Measurements from ENCODE around the gene LMAN1. TPM values are rescaled to one million over a fixed set of nuclear protein-coding genes. Genes with fewer than 3 reads are reported as not detected.

The LMAN1 gene
- total RNA-seq, 2 donors from 2014 or later: 124 to 146 TPM

GRCh38 chr18:59308248-59308937, 50.7 kb downstream of the LMAN1 start:
- Mint-ChIP-seq H3K36me3 (no peaks in the 10 kb centered on the region), H3K9me3 (no peaks in the 10 kb centered on the region), H3K4me3 (no peak overlapping the region), H3K27me3 (peaks cover 30 to 37% of the 10 kb centered on the region in 2 donors), H3K4me1 (ENCODE audit: low read depth in 2 of 2) (no peaks in the 10 kb centered on the region), H3K27ac (no peak overlapping the region)
- DNase-seq (ENCODE audit: low spot score) (no peak), ATAC-seq (peak; percentile 88 to 92)

GRCh38 chr18:59306640-59307039, 52.4 kb downstream of the LMAN1 start:
- DNase-seq (ENCODE audit: low spot score): no peak

GRCh38 chr18:59305295-59305694, 53.8 kb downstream of the LMAN1 start:
- Mint-ChIP-seq H3K4me3 (no peak overlapping the region), H3K27me3 (peaks cover 21 to 31% of the 10 kb centered on the region in 2 donors), H3K9me3 (no peaks in the 10 kb centered on the region), H3K4me1 (ENCODE audit: low read depth in 2 of 2) (no peaks in the 10 kb centered on the region), H3K27ac (no peak overlapping the region), H3K36me3 (no peaks in the 10 kb centered on the region)
- DNase-seq (ENCODE audit: low spot score): no peak
- no peak for ATAC-seq

More at GRCh38 chr18:59306640-59307039, 52.4 kb downstream of the LMAN1 start:
- H3K27ac Mint-ChIP-seq: no peak overlapping the region
- no peaks in the 10 kb centered on the region for H3K36me3 Mint-ChIP-seq
- no peaks in the 10 kb centered on the region for H3K9me3 Mint-ChIP-seq
- peaks cover 28 to 39% of the 10 kb centered on the region in 2 donors for H3K27me3 Mint-ChIP-seq
- no peaks in the 10 kb centered on the region for H3K4me1 Mint-ChIP-seq (ENCODE audit: low read depth in 2 of 2)
- no peak overlapping the region for H3K4me3 Mint-ChIP-seq
- ATAC-seq: no peak

- Mint-ChIP-seq H3K36me3 (no peaks in the 10 kb centered on the region), H3K4me1 (ENCODE audit: low read depth in 2 of 2) (no peaks in the 10 kb centered on the region), H3K27me3 (peaks cover 22 to 27% of the 10 kb centered on the region in 2 donors), H3K9me3 (no peaks in the 10 kb centered on the region), H3K27ac (no peak overlapping the region), H3K4me3 (no peak overlapping the region)
- ATAC-seq (no peak), DNase-seq (ENCODE audit: low spot score) (no peak)
Observed at GRCh38 chr18:59303656-59304195, 55.3 kb downstream of the LMAN1 start.

GRCh38 chr18:59303006-59303405, 56.1 kb downstream of the LMAN1 start:
- Mint-ChIP-seq H3K27me3 (peaks cover 24 to 27% of the 10 kb centered on the region in 2 donors), H3K4me3 (no peak overlapping the region), H3K36me3 (no peaks in the 10 kb centered on the region), H3K9me3 (no peaks in the 10 kb centered on the region), H3K4me1 (ENCODE audit: low read depth in 2 of 2) (no peaks in the 10 kb centered on the region), H3K27ac (no peak overlapping the region)
- ATAC-seq (no peak), DNase-seq (ENCODE audit: low spot score) (no peak)

GRCh38 chr18:59301929-59302328, 57.1 kb downstream of the LMAN1 start:
- H3K27me3 Mint-ChIP-seq: peaks cover 23 to 27% of the 10 kb centered on the region in 2 donors
- H3K4me1 Mint-ChIP-seq (ENCODE audit: low read depth in 2 of 2): no peaks in the 10 kb centered on the region
- H3K36me3 Mint-ChIP-seq: no peaks in the 10 kb centered on the region
- DNase-seq (ENCODE audit: low spot score) (no peak), ATAC-seq (no peak)
- no peak overlapping the region for H3K4me3 Mint-ChIP-seq
- no peaks in the 10 kb centered on the region for H3K9me3 Mint-ChIP-seq
- H3K27ac Mint-ChIP-seq: no peak overlapping the region

- H3K4me3 Mint-ChIP-seq: no peak overlapping the region
- DNase-seq (ENCODE audit: low spot score) (no peak), ATAC-seq (peak; percentile 50 to 51)
Observed at GRCh38 chr18:59300676-59301285, 58.3 kb downstream of the LMAN1 start.

GRCh38 chr18:59298871-59299270, 60.2 kb downstream of the LMAN1 start:
- no peak overlapping the region for H3K27ac Mint-ChIP-seq
- DNase-seq (ENCODE audit: low spot score): no peak
- no peaks in the 10 kb centered on the region for H3K36me3 Mint-ChIP-seq
- peaks cover 20 to 24% of the 10 kb centered on the region in 2 donors for H3K27me3 Mint-ChIP-seq
- H3K4me1 Mint-ChIP-seq (ENCODE audit: low read depth in 2 of 2): no peaks in the 10 kb centered on the region
- H3K4me3 Mint-ChIP-seq: no peak overlapping the region
- ATAC-seq: no peak
- H3K9me3 Mint-ChIP-seq: peaks cover 4% of the 10 kb centered on the region

More at GRCh38 chr18:59300676-59301285, 58.3 kb downstream of the LMAN1 start:
- Mint-ChIP-seq H3K36me3 (no peaks in the 10 kb centered on the region), H3K27ac (no peak overlapping the region), H3K27me3 (peaks cover 19 to 23% of the 10 kb centered on the region in 2 donors), H3K4me1 (ENCODE audit: low read depth in 2 of 2) (no peaks in the 10 kb centered on the region), H3K9me3 (no peaks in the 10 kb centered on the region)

GRCh38 chr18:59293317-59293716, 65.7 kb downstream of the LMAN1 start:
- no peaks in the 10 kb centered on the region for H3K36me3 Mint-ChIP-seq
- H3K27me3 Mint-ChIP-seq: peaks cover 31 to 45% of the 10 kb centered on the region in 2 donors
- H3K4me3 Mint-ChIP-seq: no peak overlapping the region
- H3K4me1 Mint-ChIP-seq (ENCODE audit: low read depth in 2 of 2): no peaks in the 10 kb centered on the region
- peaks cover 4% of the 10 kb centered on the region for H3K9me3 Mint-ChIP-seq
- no peak for ATAC-seq
- H3K27ac Mint-ChIP-seq: no peak overlapping the region
- no peak for DNase-seq (ENCODE audit: low spot score)

- Mint-ChIP-seq H3K4me3 (no peak overlapping the region), H3K9me3 (no peaks in the 10 kb centered on the region), H3K36me3 (no peaks in the 10 kb centered on the region), H3K27me3 (peaks cover 35 to 45% of the 10 kb centered on the region in 2 donors), H3K27ac (no peak overlapping the region), H3K4me1 (ENCODE audit: low read depth in 2 of 2) (no peaks in the 10 kb centered on the region)
- no peak for DNase-seq (ENCODE audit: low spot score)
- no peak for ATAC-seq
Observed at GRCh38 chr18:59286341-59286740, 72.7 kb downstream of the LMAN1 start.

GRCh38 chr18:59282341-59282740, 76.7 kb downstream of the LMAN1 start:
- H3K4me1 Mint-ChIP-seq (ENCODE audit: low read depth in 2 of 2): no peaks in the 10 kb centered on the region
- no peaks in the 10 kb centered on the region for H3K36me3 Mint-ChIP-seq
- no peak overlapping the region for H3K4me3 Mint-ChIP-seq
- no peaks in the 10 kb centered on the region for H3K9me3 Mint-ChIP-seq
- ATAC-seq (no peak), DNase-seq (ENCODE audit: low spot score) (no peak)
- H3K27ac Mint-ChIP-seq: no peak overlapping the region
- H3K27me3 Mint-ChIP-seq: peaks cover 33 to 65% of the 10 kb centered on the region in 2 donors

GRCh38 chr18:59279722-59280121, 79.3 kb downstream of the LMAN1 start:
- no peaks in the 10 kb centered on the region for H3K36me3 Mint-ChIP-seq
- H3K27me3 Mint-ChIP-seq: peaks cover 34 to 71% of the 10 kb centered on the region in 2 donors
- H3K4me1 Mint-ChIP-seq (ENCODE audit: low read depth in 2 of 2): no peaks in the 10 kb centered on the region
- ATAC-seq: no peak
- no peaks in the 10 kb centered on the region for H3K9me3 Mint-ChIP-seq
- no peak overlapping the region for H3K4me3 Mint-ChIP-seq
- no peak overlapping the region for H3K27ac Mint-ChIP-seq
- DNase-seq (ENCODE audit: low spot score): no peak

GRCh38 chr18:59279193-59279592, 79.9 kb downstream of the LMAN1 start:
- peaks cover 37 to 71% of the 10 kb centered on the region in 2 donors for H3K27me3 Mint-ChIP-seq
- H3K27ac Mint-ChIP-seq: no peak overlapping the region
- DNase-seq (ENCODE audit: low spot score) (no peak), ATAC-seq (no peak)
- H3K9me3 Mint-ChIP-seq: no peaks in the 10 kb centered on the region
- H3K4me3 Mint-ChIP-seq: no peak overlapping the region
- no peaks in the 10 kb centered on the region for H3K36me3 Mint-ChIP-seq
- H3K4me1 Mint-ChIP-seq (ENCODE audit: low read depth in 2 of 2): peaks cover 0 to 3% of the 10 kb centered on the region in 2 donors

- no peak overlapping the region for H3K4me3 Mint-ChIP-seq
- H3K27ac Mint-ChIP-seq: no peak overlapping the region
- H3K36me3 Mint-ChIP-seq: no peaks in the 10 kb centered on the region
- ATAC-seq (no peak), DNase-seq (ENCODE audit: low spot score) (no peak)
- H3K27me3 Mint-ChIP-seq: peaks cover 40 to 71% of the 10 kb centered on the region in 2 donors
- no peaks in the 10 kb centered on the region for H3K9me3 Mint-ChIP-seq
- peaks cover 0 to 3% of the 10 kb centered on the region in 2 donors for H3K4me1 Mint-ChIP-seq (ENCODE audit: low read depth in 2 of 2)
Observed at GRCh38 chr18:59278793-59279192, 80.3 kb downstream of the LMAN1 start.

Data from natural killer cell treated with Interleukin-12 subunit alpha and Interleukin-12 subunit beta and Interleukin-15 and Interleukin-18, amount 100 ng/mL, for 72 hours (primary cell).